K562 (cell line): ENCODE results near the gene INMT. TPM values are rescaled to one million over a fixed set of nuclear protein-coding genes. Genes with fewer than 3 reads are reported as not detected.
A peak's percentile ranks its signal among the peaks of the same experiment; 100 is the strongest.

Experiments
- CBFA2T3 ChIP-seq: fragments of 450-650 bp; IDR thresholded peaks from 2 replicates; pipeline ENCODE4 v1.6.1; 2017
- ILK ChIP-seq: fragments of 450-650 bp; IDR thresholded peaks from 2 replicates; pipeline ENCODE4 v1.6.1; 2016; ENCODE audit warnings: missing genetic modification characterization, low read depth, mild to moderate bottlenecking, missing compliant biosample characterization, moderate library complexity, borderline replicate concordance
- RAD21 ChIP-seq, 2 experiments: fragments of 250-450 bp in 1 of 2; fragments of 450-650 bp in 1 of 2; sonication (Bioruptor Pico) in 1 of 2; formaldehyde crosslinking in 1 of 2; IDR thresholded peaks in 1 of 2; conservative IDR thresholded peaks in 1 of 2; 2 replicates each; pipeline versions ENCODE4 v1.4.0 to v1.8.0; 2020 to 2022; ENCODE audit warnings: mild to moderate bottlenecking in 2 of 2, moderate library complexity in 1 of 2
- SMC3 ChIP-seq: conservative IDR thresholded peaks from 2 replicates; pipeline ENCODE4 v1.6.1; 2011; ENCODE audit warnings: low read depth, low read length, improper control_type of control experiment; ENCODE audit not compliant: insufficient read depth
- ZNF778 ChIP-seq: fragments of 450-650 bp; formaldehyde crosslinking; IDR thresholded peaks from 2 replicates; pipeline ENCODE4 v1.4.0; 2020; ENCODE audit warnings: mild to moderate bottlenecking, moderate library complexity
- polyA plus RNA-seq, 8 experiments: library from polyadenylated mRNA; depleted of rRNA in 4 of 8; stranded (reverse) in 5 of 8; unstranded in 3 of 8; fragments of >200 nt; fragmentation: Nextera tagmentation in 2 of 8; fragmentation: Illumina TruSeq in 1 of 8; extraction: Ambion mirVana in 2 of 8; extraction: Trizol in 1 of 8; gene quantifications; 2 replicates each; pipeline versions ENCODE4 v1.2.1 to v1.2.3, GENCODE V29; 2011 to 2014; ENCODE audit warnings: inconsistent platforms in 1 of 8, missing spikeins in 1 of 8
- total RNA-seq, 7 experiments: library from RNA; depleted of rRNA in 6 of 7; stranded (reverse); fragments of >200 nt in 6 of 7; fragmentation: Illumina TruSeq in 2 of 7; extraction: Trizol in 2 of 7; gene quantifications; 2 replicates each; pipeline versions ENCODE4 v1.2.1 to v1.2.3, GENCODE V29; 2011 to 2021; ENCODE audit warnings: low replicate concordance in 1 of 7
- TF ChIP-seq, protein P1 (sequence below): fragments of 250-450 bp; sonication (Bioruptor Pico); IDR thresholded peaks from 2 replicates; pipeline ENCODE4 v1.8.0; 2022; ENCODE audit warnings: moderate library complexity, mild to moderate bottlenecking, inconsistent platforms
- TF ChIP-seq, protein P2 (sequence below): fragments of 450-650 bp; formaldehyde crosslinking; IDR thresholded peaks from 2 replicates; pipeline ENCODE4 v1.4.0; 2020; ENCODE audit warnings: mild to moderate bottlenecking

INMT gene
- total and polyA plus RNA-seq, 9 of the 15 experiments (the other 6 are each of a cell fraction or from before 2014, with no cell fraction given) = 0.04 to 0.27 TPM; not detected in 7

- TF ChIP-seq, protein P1, sequence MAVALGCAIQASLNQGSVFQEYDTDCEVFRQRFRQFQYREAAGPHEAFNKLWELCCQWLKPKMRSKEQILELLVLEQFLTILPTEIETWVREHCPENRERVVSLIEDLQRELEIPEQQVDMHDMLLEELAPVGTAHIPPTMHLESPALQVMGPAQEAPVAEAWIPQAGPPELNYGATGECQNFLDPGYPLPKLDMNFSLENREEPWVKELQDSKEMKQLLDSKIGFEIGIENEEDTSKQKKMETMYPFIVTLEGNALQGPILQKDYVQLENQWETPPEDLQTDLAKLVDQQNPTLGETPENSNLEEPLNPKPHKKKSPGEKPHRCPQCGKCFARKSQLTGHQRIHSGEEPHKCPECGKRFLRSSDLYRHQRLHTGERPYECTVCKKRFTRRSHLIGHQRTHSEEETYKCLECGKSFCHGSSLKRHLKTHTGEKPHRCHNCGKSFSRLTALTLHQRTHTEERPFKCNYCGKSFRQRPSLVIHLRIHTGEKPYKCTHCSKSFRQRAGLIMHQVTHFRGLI (CRISPR knock-in tag) = no peak
- TF ChIP-seq ZNF778 (CRISPR knock-in tag) (no peak), RAD21 (CRISPR knock-in tag; conservative IDR thresholded peaks at IDR 0.05 in 1 of 2, IDR thresholded peaks at IDR 0.05 in 1 of 2) (peak; percentile 45 to 58), ILK (tag) (no peak), SMC3 (0 out of 2 replicates have a peak, but pooled peaks have one; percentile 13), CBFA2T3 (no peak)
- TF ChIP-seq, protein P2, sequence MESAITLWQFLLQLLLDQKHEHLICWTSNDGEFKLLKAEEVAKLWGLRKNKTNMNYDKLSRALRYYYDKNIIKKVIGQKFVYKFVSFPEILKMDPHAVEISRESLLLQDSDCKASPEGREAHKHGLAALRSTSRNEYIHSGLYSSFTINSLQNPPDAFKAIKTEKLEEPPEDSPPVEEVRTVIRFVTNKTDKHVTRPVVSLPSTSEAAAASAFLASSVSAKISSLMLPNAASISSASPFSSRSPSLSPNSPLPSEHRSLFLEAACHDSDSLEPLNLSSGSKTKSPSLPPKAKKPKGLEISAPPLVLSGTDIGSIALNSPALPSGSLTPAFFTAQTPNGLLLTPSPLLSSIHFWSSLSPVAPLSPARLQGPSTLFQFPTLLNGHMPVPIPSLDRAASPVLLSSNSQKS (CRISPR knock-in tag) = no peak
Observed at GRCh38 chr7:30791114-30791513, 39.2 kb downstream of the INMT start (continued).
